VCaP (cell line): ENCODE data around the gene AGAP2.

Experiments
- H3K27ac ChIP-seq: fragments of 450-650 bp; 2 replicates; pipeline ENCODE4 v1.5.1; 2017
- CTCF ChIP-seq: fragments of 450-650 bp; conservative IDR thresholded peaks from 2 replicates; pipeline ENCODE4 v1.5.1; 2017; ENCODE audit warnings: mild to moderate bottlenecking, moderate library complexity

Gene AGAP2

GRCh38 chr12:57766464-57767304, 28.1 kb upstream of the AGAP2 start, which contains the start of gene CYP27B1:
Gene CYP27B1, minus strand, starts transcription at chr12:57767078. Its CDS starts 37 bp downstream, at chr12:57767041.
- TF ChIP-seq CTCF: no peak
- H3K27ac ChIP-seq: peak within 1 kb of the TSS; percentile 56

- H3K27ac ChIP-seq: peak overlapping the region; percentile 56
- TF ChIP-seq CTCF: no peak
Measured at GRCh38 chr12:57765698-57766463, 27.3 kb upstream of the AGAP2 start.

- peak; percentile 60 for TF ChIP-seq CTCF
Measured at GRCh38 chr12:57765003-57765697, 26.6 kb upstream of the AGAP2 start.

GRCh38 chr12:57764662-57765002, 26.1 kb upstream of the AGAP2 start:
- H3K27ac ChIP-seq: peak overlapping the region; percentile 56; the same call in 1 of the 2 replicates
- no peak for TF ChIP-seq CTCF

More at GRCh38 chr12:57765003-57765697, 26.6 kb upstream of the AGAP2 start:
- H3K27ac ChIP-seq: peak overlapping the region; percentile 56; the same call in 1 of the 2 replicates

- peak overlapping the region; percentile 56; the same call in 1 of the 2 replicates for H3K27ac ChIP-seq
- TF ChIP-seq CTCF: no peak
Measured at GRCh38 chr12:57763881-57764661, 25.5 kb upstream of the AGAP2 start.

- H3K27ac ChIP-seq: no peak overlapping the region
- no peak for TF ChIP-seq CTCF
Measured at GRCh38 chr12:57762463-57762862, 23.9 kb upstream of the AGAP2 start.
